RCC 7860 (cell line): Measurements from ENCODE around the gene SLC35C1.

Source experiments
- DNase-seq: peaks from one replicate; pipeline ENCODE4 v3.0.0-alpha.2; 2015; ENCODE audit warnings: low spot score
- FAIRE-seq: peaks from 2 replicates; lab custom pipeline; 2012; peaks lifted over from hg19 to GRCh38; lab: Jason Lieb, UNC

Gene SLC35C1

GRCh38 chr11:45860764-45861510, 56.0 kb downstream of the SLC35C1 start:
- no peak for FAIRE-seq
- no peak for DNase-seq
